NCI-H2107 (cell line): ENCODE measurements around the gene MMP12.

Source experiments
- DNase-seq: peaks from one replicate; lab custom pipeline; 2025; lab: John Stamatoyannopoulos, UW

MMP12 gene

DNA sequence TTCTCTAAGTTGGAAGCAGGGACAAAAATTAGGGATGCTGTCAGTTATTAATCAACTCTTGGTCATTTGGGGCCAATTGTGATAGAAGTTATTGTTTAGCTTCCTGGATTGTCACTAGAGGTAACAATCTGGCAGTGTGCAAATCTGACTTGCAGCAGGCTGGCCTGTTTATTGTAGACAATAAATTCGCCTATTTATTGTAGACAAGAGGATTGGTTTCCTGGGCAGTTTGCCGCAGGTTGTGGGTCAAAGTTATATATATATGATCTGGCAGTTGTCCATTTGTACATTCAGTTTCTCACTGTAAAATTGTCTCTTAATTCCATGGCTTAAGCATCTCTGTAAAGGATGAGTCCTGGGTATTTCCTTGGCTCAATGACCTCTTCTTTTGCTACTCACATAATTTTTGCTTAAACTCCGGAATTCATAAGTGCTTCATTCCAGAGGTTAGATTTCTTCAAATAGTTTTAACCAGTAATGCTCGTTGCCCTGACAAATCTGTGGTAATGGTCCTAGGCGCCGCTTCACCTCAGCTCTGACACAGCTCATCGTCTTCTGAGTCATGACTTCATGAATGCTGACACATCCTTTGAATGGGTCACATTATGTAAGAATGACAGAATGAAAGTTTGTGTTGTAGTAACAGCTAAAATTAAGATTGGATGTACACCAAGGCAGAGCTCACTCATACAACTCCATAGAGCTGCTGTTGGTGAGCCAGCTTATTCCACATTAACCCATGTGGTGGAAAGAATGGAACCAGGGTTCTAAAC is 23.6 kb downstream of the MMP12 start:
- DNase-seq = no peak

DNA sequence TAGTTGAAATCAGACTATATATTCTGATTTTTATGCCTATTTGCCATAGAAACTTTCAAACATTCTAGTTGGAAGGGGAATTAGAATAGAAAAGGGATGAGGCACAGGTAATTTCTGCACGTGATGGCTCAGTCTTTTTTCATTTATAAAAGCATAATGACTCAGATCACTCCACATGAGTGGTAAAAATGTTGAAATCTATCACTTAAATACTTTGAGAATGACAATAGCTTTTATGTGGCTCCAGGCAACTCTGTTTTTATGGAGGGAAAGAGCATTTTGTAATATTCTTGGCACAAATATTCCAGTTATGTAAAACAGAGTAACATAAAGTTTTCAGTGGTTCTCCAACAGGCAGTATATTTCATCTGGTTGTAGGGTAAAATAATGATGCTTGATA is 25.5 kb downstream of the MMP12 start:
- DNase-seq = no peak

DNA sequence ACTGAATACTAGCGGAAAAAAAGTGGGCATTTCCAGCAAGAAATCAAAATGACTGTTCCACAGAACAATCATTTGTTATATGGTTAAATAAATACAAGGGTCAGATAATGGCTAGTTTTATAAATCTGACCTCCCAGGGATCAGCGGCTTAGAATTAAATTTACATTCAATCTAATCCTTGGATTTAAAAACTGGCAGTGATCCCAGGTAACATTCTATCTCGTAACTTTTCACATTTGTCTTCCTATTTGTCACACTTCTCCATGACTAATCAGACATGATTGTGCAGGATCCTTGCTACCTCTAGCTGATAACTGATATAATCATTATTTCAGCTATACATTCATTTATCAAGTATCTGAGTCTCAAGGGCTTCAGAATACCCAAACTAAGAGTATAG is 28.5 kb downstream of the MMP12 start:
- no peak for DNase-seq

DNA sequence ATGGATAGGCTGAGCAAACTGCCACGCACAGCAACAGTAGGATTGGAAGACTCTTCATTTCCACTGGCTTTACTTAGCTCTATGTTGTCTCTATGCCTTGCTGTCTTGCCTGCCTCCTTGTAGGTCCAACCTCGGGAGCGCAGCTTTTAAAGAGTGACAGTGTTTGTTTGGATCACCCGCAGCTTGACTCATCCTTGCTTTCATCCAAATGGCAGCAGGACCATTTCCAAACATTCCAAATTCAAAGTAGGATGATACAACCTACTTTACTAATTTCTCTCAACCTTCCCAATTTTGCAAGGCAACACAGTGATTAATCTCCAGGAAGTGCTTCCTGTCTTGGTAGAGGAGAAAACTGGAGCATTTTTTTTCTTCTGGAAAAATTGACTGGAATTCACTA is 31.3 kb downstream of the MMP12 start, which contains the start of gene MMP3:
Gene MMP3, minus strand, starts transcription at position 121 of the 400 bp plus-strand sequence. Its CDS starts 63 bp downstream, at position 58.
- DNase-seq = no peak

DNA sequence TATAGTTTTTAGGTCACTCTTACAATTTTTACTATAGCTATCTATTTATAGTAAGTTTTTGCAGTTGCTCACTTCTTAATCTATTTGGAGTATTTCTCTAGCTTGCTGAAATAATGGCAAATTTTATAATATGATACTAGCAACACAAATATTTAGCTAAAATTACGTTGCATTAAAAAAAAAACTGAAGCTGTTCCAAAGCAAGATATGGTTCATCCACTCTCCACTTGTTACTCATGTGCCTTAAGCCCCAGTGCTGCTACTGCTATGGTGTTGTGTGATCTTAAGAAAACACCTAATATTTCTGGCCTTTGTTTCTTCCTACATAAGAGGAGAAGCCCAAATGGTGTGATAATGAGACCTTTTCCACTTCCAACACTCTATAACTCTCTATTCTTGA is 31.9 kb downstream of the MMP12 start:
- no peak for DNase-seq

DNA sequence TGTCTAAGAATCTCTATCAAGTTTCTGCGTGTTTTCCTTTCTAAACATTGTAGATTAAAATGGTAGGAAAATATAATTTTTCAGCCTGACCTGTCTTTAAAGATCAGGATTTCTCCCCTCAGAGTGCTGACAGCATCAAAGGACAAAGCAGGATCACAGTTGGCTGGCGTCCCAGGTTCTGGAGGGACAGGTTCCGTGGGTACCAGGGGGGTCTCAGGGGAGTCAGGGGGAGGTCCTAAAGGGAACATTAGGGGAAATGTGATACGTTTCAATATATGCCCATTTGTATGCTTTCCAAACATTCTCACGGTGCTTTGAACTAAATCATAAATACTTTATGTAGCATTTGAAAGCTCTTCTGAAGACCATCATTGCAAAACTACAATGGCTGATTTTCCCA is 34.8 kb downstream of the MMP12 start:
- no peak for DNase-seq

DNA sequence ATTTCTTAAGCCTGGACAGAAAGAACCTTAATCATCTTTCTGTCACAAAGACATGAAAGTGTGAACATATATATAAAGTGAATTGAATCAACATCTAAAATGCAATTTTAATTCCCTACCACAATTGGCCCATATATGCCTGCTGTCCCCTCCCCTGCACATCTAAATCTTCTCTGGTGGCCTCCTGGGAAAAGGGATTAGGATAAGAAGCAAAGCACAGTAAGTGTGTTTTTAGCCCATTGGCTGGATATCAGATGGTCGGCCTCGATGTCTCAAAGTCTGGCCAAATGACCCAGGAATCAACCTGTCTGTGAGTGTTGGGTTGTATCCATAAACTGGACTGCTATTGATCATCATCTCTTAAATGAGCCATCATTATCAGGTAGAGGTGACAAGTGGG is 37.1 kb downstream of the MMP12 start:
- no peak for DNase-seq

DNA sequence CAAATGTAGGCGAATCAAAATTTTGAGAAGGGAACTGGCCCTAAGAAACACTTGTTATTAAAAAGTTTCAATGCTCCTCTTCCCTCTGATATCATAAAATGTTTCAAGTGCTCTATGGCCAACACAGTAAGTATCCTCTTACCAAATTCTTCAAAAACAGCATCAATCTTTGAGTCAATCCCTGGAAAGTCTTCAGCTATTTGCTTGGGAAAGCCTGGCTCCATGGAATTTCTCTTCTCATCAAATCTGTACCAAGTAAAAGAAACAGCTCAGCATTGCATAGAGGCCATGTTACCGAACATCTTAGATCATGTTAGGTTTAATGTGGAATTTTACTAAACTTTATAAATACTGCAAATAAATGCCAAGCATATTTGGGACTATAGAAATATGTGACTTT is 37.6 kb downstream of the MMP12 start:
- no peak for DNase-seq

DNA sequence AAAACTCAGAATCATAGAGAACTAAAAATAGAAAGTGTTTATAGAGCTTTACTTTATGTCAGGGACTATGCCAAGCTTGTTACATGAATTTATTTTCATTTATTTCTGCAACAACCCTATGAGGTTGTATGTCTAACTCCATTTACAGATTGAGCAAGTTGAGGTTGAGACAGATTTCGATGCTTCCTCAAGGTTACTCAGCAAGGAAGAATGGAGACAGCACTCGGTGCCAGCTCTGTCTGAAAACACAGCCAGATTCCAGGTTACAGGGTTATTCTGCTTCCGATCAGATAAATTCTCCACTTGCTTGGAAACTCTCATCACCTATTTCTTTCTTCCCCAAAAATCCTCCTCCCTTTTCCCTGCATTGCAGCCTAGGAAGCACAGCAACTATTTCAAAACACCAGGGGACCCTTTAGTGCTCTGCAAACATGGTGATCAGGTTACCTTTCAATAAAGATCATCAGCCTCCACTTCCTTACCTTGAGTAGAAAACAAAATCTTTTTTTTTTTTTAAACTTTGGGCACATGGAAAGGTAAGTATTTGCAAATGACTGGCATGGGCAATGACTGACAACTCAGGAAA is 38.4 kb downstream of the MMP12 start:
- DNase-seq = no peak

DNA sequence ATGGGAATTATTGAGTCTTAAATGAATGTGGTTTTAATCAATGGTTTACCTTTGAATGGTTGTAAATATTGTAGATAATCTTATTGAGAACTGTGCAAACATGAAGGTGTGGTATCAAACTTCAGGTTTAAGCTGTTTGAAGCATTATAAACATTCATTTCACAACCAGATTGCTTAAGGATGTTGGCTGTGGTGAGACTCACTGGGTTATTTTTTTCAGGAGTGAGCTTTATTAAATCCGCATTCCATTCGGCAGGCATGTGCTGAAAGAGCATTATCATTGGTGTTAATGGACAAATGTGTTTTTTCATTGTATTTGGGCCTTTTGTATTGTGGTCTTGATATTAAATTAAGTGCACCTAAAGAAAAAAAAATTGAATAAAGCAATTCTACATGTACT is 41.1 kb downstream of the MMP12 start:
- DNase-seq = no peak

DNA sequence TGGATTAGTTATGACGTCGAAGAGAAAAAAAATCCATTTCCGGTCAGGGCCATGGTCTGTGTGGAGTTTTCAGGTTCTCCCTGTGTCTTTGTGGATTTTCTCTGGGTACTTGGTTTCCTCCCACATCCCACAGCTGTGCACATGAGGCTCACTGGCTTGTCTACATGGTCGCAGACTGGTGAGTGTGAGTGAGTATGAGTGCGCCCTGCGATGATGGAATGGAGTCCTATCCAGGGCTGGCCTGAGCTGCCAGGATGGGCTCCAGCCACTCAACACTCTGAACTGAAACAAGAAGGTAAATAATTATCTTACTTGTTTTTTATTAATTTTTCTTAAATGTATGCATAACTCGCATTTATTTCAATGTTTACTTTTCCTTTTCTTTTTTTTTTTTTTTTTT is 42.2 kb downstream of the MMP12 start:
- DNase-seq = no peak

DNA sequence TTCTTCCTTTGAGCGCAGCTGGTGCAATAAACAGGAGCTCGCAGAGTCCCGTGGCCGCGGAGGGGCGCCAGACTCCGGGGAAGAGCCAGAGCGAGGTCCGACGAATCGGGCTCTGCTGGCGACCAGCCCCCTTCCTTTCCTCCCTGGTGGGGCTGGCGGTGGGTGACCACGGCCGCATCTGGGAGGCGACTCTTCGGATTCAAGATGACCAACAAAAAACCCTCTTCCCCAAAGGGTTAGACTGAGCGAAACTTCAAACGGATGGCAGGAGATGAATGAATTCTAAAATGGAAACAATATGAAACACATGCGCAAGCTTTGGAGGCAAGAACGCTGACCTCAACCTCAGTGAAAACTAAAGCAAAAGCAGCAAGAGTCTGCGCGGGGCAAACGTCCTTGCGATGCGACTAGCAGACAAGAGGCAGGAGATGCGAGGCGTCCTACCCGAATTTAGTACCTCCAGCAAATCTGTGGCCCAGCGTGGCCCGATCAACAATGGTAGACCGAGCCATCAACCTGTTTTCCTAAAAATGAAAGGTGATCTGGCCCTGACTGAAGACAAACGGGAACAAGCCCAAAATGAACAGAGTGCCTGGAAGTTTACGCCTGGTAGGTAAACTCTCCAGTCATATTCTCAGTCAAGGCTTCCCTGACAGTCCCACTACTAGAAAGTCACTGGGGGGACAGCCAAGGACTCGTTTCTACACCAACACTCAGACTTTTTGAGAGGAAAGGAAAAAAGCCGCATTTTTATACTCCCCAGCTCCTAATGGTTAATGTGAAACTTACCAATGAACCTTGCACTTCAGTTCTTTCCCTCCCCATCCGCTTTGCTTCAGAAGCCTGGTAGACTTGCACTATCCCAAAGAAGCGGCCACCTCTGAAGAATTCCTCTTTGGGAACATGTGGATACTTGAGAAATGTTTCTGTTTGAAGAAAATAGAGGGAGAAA is 43.0 kb downstream of the MMP12 start:
- DNase-seq = no peak

DNA sequence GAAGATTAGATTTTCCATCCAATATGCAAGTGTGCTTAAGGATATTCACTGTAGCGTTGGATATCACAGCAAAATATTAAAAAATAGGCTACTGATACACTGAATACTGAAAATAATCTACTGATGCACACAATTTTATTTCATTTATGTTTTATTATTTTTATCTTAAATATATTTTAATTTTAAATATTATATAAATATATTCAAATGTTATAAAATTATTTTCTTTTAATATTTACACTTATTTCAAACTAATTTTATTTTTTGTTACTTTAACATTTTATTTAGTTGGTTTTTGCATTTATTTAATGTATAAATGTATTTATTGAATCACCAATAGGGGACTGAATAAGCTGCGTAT is 43.7 kb downstream of the MMP12 start:
- no peak for DNase-seq

DNA sequence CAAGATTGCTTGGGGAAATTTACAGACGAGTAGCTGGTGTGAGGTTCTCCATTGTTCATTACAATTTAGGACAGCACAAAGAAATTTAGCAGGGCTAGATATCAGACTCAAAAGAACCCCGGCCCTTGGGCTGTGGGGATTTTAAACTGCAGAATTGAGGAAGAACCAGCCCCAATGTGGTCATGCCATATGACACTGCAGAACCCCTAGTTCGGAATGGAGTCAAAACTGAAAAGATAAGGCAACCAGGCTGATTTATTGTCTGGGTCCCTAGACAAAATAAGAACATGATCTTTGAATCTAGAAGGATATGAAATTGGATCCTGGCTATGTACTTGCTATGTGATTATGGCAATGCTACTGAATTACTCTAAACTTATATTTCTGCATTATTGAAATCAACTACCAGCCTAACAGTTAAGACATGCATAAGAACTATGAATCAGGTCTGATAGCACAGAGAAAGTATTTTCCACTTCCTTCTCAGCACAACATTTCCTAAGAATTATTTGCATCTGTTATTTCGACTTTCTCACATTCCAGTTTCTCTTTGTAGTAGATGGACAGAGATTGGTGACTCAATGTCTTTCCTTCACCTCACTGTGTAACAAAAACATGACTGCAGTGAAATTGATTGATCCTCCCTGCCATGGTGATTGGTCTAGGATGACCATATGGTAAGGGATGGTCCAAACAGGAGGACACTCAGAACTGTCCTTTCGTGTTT is 44.6 kb downstream of the MMP12 start:
- DNase-seq = no peak

DNA sequence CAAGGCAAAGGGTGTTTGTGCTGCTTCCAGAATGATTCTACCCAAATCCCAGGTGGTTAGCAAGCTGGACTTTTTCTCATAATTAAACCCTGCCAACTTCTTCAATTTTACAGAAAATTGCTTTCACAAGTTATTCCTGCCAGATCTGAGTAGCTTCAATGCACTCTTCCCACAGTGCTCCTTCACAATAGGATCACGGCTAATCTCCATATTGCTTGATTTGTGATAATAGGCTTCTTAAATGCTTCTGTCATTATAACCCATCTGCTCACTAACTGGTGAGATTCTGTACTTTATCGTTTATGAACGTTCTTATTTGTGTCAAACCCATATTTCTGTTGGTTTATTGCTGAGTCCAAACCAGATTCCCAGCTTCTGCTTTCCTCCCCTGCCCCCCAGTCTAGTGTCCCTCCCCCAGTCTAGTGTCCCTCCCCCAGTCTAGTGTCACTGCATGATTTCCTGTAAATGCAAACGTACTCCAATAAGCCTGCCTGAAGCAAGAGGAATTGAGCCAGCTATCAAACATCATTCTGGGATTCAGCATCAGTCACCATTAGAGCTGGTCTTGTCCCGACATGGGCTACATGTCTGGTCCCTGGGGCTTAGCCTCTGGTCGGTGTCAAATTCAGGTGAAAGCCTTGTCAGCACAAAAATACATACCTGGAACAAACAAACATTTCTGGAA is 45.3 kb downstream of the MMP12 start:
- no peak for DNase-seq

DNA sequence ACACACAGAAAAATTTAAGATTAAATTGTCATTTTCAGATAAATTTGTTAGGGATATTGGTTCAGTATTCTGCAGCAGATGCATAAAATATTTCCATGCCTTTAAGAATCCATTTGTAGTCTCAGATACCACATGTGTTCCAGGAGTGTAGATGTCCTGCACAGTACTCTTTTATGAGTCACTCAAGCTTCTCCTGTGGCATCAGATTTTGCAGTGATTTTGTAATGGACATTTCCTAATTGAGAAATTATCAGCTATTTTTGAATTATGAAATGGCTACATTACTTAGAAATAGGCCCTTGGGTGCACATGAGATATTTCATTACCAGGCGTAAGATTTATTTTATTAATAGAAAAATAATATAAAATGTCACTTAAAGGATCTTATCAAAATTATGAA is 50.2 kb downstream of the MMP12 start:
- DNase-seq = no peak

DNA sequence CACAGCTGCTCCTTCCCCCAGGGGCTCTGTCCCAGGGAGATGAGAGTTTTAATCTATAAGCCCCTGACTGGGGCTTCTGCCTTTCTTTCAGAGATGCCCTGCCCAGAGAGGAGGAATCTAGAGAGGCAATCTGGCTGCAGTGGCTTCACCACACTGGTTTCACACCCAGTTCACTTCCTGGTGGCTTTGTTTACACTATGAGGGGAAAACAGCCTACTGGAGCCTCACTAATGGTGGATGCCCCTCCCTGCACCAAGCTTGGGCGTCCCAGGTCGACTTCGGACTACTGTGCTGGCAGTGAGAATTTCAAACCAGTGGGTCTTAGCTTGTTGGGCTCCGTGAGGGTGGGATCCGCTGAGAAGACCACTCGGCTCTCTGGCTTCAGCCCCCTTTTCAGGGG is 55.3 kb downstream of the MMP12 start:
- no peak for DNase-seq

DNA sequence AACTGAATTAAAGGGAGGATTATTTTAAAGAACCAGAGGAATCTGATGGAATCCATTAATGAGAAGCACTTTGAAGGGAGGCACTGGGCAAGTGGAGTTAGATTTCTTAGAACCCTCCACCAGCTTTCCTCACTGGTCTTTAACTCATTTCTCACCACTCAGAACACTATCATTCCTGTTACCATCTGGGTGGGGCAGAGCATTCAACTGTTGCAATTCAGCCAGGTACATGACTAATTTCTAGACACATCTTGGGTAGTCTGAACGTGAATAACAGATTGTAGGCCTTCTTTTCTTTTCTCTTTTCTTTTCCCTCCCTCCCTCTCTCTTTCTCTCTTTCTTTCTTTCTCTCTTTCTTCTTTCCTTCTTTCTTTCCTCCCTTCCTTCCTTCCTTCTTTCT is 61.3 kb downstream of the MMP12 start:
- DNase-seq = no peak
